Psoas muscle (tissue), 8 donors: ENCODE measurements around the gene ZMYND8. TPM values are rescaled to one million over a fixed set of nuclear protein-coding genes. Genes with fewer than 3 reads are reported as not detected.

Experiments used
- ATAC-seq, 4 donors: fragments of 200-7000 bp; cut with Tn5 transposase; one replicate each; pipeline ENCODE4 v1.9.1; 2020; ENCODE audit warnings: moderate library complexity in 3 of 4, mild to moderate bottlenecking in 2 of 4
- DNase-seq, 2 donors: peaks; one replicate each; pipeline ENCODE4 v3.0.0-alpha.2; 2020
- H3K27ac ChIP-seq: fragments of 200-600 bp; one replicate; pipeline ENCODE4 v1.8.0; 2022
- H3K27me3 ChIP-seq, 3 donors: fragments of 200-600 bp in 1 of 3; one replicate each; pipeline versions ENCODE4 v1.6.1 to v1.8.0; 2013 to 2022; ENCODE audit warnings: low read length in 2 of 3, mild to moderate bottlenecking in 2 of 3, moderate library complexity in 1 of 3; ENCODE audit not compliant: insufficient read depth in 3 of 3
- H3K36me3 ChIP-seq, 2 donors: fragments of 200-600 bp in 1 of 2; one replicate each; pipeline versions ENCODE4 v1.6.1 to v1.8.0; 2013 to 2022; ENCODE audit warnings: low read depth in 1 of 2, mild to moderate bottlenecking in 1 of 2, moderate library complexity in 1 of 2; ENCODE audit not compliant: insufficient read depth in 1 of 2
- H3K4me1 ChIP-seq: fragments of 200-600 bp; one replicate; pipeline ENCODE4 v1.8.0; 2022
- H3K4me3 ChIP-seq: fragments of 200-600 bp; one replicate; pipeline ENCODE4 v1.8.0; 2022; ENCODE audit warnings: mild to moderate bottlenecking
- H3K9me3 ChIP-seq: fragments of 200-600 bp; one replicate; pipeline ENCODE4 v1.8.0; 2022
- WGBS, 3 donors: extraction: QIAGEN DNeasy Blood & Tissue Kit; methylation state at CpG; one replicate each; pipeline versions ENCODE4 v1.1.6 to v1.1.7; 2013; 5-methylcytosine and 5-hydroxymethylcytosine counted together
- intact Hi-C, 2 donors: fragments of 100-400 bp; cut with DNase I; formaldehyde crosslinking; loops; one replicate each; pipeline versions ENCODE4 v1.11.0 to v1.14.2; 2022
- polyA plus RNA-seq, 3 donors: library from polyadenylated mRNA; stranded (reverse); fragments of 200-250 nt; gene quantifications; one replicate each; pipeline ENCODE4 v1.2.3, GENCODE V29; 2013
- total RNA-seq, 4 donors: library from RNA; stranded (reverse); fragmentation: NEBNext Ultra II Directional in 2 of 4; extraction: Animal tissue kit (Norgen Biotek cat#: 25700) in 2 of 4; gene quantifications; one replicate each; pipeline versions ENCODE4 v1.2.1 to v1.2.4, GENCODE V29; 2021 to 2023
- TF ChIP-seq, protein P1 (sequence below): fragments of 200-600 bp; IDR thresholded peaks from one replicate; pipeline ENCODE4 v1.8.0; 2022; ENCODE audit warnings: antibody characterized with exemption
- donor health status: healthy with polysubstance abuse.
- donor health status: DM: no; HTN: no; CAD: no; lungs with moderate emphysema.
- donor health status: Bipolar disorder and iron deficiency.
- donor health status: healthy.
- donor health status: DM: yes; HTN: yes; CAD: no.
- donor health status: DM: no; HTN: no; CAD: no.
- donor health status: DM: no; HTN: no; CAD: no.
- donor health status: DM: yes; HTN: yes; CAD: no.

Gene ZMYND8
- total and polyA plus RNA-seq, 7 donors: 4.7 to 42.9 (median 17.7) TPM

- ATAC-seq: no peak
- TF ChIP-seq, protein P1, sequence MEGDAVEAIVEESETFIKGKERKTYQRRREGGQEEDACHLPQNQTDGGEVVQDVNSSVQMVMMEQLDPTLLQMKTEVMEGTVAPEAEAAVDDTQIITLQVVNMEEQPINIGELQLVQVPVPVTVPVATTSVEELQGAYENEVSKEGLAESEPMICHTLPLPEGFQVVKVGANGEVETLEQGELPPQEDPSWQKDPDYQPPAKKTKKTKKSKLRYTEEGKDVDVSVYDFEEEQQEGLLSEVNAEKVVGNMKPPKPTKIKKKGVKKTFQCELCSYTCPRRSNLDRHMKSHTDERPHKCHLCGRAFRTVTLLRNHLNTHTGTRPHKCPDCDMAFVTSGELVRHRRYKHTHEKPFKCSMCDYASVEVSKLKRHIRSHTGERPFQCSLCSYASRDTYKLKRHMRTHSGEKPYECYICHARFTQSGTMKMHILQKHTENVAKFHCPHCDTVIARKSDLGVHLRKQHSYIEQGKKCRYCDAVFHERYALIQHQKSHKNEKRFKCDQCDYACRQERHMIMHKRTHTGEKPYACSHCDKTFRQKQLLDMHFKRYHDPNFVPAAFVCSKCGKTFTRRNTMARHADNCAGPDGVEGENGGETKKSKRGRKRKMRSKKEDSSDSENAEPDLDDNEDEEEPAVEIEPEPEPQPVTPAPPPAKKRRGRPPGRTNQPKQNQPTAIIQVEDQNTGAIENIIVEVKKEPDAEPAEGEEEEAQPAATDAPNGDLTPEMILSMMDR: no peak
- peaks cover 0 to 10% of the 10 kb centered on the region in 2 donors for H3K36me3 ChIP-seq
- intact Hi-C loops: no loop called here
- peaks cover 34% of the 10 kb centered on the region for H3K4me1 ChIP-seq
- no peaks in the 10 kb centered on the region for H3K9me3 ChIP-seq
- H3K27ac ChIP-seq: peak overlapping the region; percentile 68
- WGBS, 3 donors: 90 to 97% (median 91%) methylated on average over 7 of the region's 7 CpGs
- H3K27me3 ChIP-seq: no peaks in the 10 kb centered on the region
- no peak overlapping the region for H3K4me3 ChIP-seq
- peak in 1 of 2 donors; percentile 14 for DNase-seq
These were observed 19.1 kb downstream of the ZMYND8 start for GRCh38 chr20:47337413-47337812.

DNA sequence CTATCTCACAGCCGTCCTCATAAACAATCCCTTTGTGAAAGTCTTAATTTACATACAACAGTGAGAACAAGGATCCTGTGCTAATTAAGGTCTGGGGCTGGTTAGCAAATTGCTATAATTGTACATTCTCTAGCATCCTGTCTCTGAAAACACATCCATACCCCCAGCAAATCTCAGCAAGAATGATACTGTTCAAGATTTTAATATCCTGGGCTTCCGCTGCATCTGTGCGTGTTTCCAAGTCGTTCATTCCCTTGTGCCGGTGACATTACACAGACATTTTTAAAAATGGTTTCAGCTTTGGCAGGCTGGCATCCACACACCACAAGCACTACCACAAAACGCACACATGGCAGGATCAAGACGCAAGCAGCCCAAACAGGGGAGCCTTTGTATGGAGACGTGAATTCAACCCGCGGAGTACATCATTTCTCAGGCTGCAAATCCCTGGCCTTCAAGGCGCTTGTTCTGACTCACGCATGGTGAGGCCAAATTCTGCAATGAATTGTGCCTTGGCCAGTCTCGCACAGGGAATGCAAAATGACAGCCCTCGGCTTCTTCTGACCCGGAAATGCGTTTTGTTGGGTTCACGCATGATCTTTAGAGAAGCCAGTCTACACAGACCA lies 20.3 kb downstream of the ZMYND8 start:
- ATAC-seq (peak; percentile 76 to 82 (median 80)), DNase-seq (peak; percentile 71 to 81)
- intact Hi-C loops: no loop called here
- TF ChIP-seq, protein P1: no peak
- H3K36me3 ChIP-seq: peaks cover 0 to 10% of the 10 kb centered on the region in 2 donors
- H3K27ac ChIP-seq: peak overlapping the region; percentile 68
- peaks cover 41% of the 10 kb centered on the region for H3K4me1 ChIP-seq
- no peaks in the 10 kb centered on the region for H3K27me3 ChIP-seq
- H3K4me3 ChIP-seq: peak overlapping the region; percentile 23
- 37 to 60% (median 39%) methylated on average over 17 of the region's 17 CpGs for WGBS, 3 donors
- no peaks in the 10 kb centered on the region for H3K9me3 ChIP-seq

DNA sequence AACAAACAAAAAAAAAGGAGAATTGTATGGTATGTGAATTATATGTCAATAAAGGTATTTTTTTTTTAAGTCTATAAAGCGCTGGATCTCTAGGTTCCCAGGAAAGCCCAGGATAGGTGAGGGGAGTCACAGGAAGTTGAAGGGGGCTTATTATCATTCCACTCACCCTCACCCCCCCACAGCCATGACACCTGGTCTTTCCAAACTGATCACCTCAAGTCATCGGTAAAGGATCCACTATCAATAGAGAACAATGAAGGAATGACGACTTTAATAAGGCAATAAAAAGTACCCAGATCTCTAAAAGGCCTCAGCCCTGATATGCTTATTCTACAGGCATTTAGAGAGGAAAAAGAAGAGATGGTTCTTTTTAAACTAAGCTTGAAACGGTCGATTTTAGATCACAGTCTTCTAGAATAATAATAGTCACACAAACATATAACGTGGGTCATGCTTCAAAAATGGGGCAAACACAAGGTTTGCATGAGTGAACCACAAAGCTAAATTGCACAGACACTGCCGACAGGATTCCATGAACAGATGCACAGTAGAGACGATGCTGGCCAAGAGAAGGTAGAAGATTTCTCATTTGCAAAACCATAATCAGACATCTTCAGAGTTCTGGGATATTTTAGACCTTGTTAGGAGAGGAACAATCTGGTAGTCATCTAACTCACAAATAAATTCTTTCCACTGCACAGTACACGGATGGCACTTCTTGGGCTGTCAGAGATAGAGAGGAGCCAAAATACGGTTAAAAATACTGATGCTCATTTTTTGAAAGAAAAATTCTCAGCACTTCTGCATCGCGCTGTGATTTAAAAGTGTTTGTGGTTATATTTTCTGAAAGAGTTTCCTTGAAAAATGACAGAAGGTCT lies 21.0 kb downstream of the ZMYND8 start:
- peaks cover 44% of the 10 kb centered on the region for H3K4me1 ChIP-seq

DNA sequence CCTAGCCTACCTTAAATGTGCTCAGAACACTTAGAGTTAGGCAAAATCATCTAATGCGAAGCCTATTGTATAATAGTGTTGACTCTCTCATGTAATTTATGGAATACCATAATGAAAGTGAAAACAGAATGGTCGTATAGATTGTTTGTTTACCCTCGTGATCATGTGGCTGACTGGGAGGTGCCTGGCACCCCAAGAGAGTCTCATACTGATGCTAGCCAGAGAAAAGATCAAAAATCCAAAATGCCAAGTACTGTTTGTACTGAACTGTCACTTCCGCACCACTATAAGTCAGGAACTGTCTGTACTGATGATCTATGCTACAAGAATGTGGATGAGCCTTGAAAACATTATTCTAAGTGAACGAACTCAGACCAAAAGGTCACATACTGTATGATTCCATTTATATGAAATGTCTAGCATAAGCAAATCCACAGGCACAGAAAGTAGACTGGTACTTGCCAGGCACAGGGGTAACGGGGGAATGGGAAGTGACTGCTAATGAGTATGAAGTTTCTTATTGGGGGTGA lies 22.4 kb downstream of the ZMYND8 start:
- WGBS, 3 donors: 21 to 52% (median 39%) methylated on average over 6 of the region's 6 CpGs
- Histone ChIP-seq H3K36me3 (peaks cover 0 to 10% of the 10 kb centered on the region in 2 donors), H3K27ac (peak overlapping the region; percentile 68), H3K4me1 (peaks cover 48% of the 10 kb centered on the region), H3K27me3 (no peaks in the 10 kb centered on the region), H3K9me3 (no peaks in the 10 kb centered on the region), H3K4me3 (peak overlapping the region; percentile 27)
- ATAC-seq (peak; percentile 20 to 72 (median 70)), DNase-seq (peak; percentile 30 to 58)
- intact Hi-C loops: no loop called here
- TF ChIP-seq, protein P1: no peak

More for the DNA sequence above, 21.0 kb downstream of the ZMYND8 start:
- TF ChIP-seq, protein P1: no peak
- Histone ChIP-seq H3K4me3 (peak overlapping the region; percentile 23), H3K27ac (peak overlapping the region; percentile 68), H3K27me3 (no peaks in the 10 kb centered on the region), H3K9me3 (no peaks in the 10 kb centered on the region), H3K36me3 (peaks cover 0 to 10% of the 10 kb centered on the region in 2 donors)
- ATAC-seq (no peak), DNase-seq (no peak)
- WGBS, 3 donors: 61 to 75% (median 71%) methylated on average over 12 of the region's 12 CpGs
- intact Hi-C loops: no loop called here
